ENCODE data around the gene MVB12B.

Gene MVB12B

GRCh38 chr9:126395439-126396212 is 69.0 kb downstream of the MVB12B start:
- Histone ChIP-seq H3K9me3 (no peaks in the 10 kb centered on the region), H3K27me3 (ENCODE audit: low read depth) (no peaks in the 10 kb centered on the region), H3K4me1 (no peaks in the 10 kb centered on the region), H3K36me3 (replicated peaks) (peaks cover 9% of the 10 kb centered on the region), H3K4me3 (no peak overlapping the region)
- in situ Hi-C loops (cut with MboI; ENCODE audit: low sequenced_read_pairs), result loop anchor here (5.0 kb wide), 2 partner anchors 93 to 988 kb away; no protein-coding TSS in a partner anchor
- no peak for DNase-seq (ENCODE audit: low spot score in 2 of 2)

GRCh38 chr9:126397056-126397455 is 70.4 kb downstream of the MVB12B start:
- Histone ChIP-seq H3K27me3 (ENCODE audit: low read depth) (no peaks in the 10 kb centered on the region), H3K4me1 (no peaks in the 10 kb centered on the region), H3K9me3 (no peaks in the 10 kb centered on the region), H3K36me3 (replicated peaks) (peaks cover 9% of the 10 kb centered on the region), H3K4me3 (no peak overlapping the region)
- in situ Hi-C loops (cut with MboI; ENCODE audit: low sequenced_read_pairs), result loop anchor here (5.0 kb wide), 2 partner anchors 95 to 990 kb away; no protein-coding TSS in a partner anchor
- no peak for DNase-seq (ENCODE audit: low spot score in 2 of 2)

- no peak overlapping the region for H3K4me3 ChIP-seq
- H3K4me1 ChIP-seq, result no peaks in the 10 kb centered on the region
- H3K9me3 ChIP-seq, result no peaks in the 10 kb centered on the region
- H3K36me3 ChIP-seq (replicated peaks), result peaks cover 5% of the 10 kb centered on the region
- DNase-seq (ENCODE audit: low spot score in 2 of 2), result peak; percentile 49 to 86
- H3K27me3 ChIP-seq (ENCODE audit: low read depth), result no peaks in the 10 kb centered on the region
- in situ Hi-C loops (cut with MboI; ENCODE audit: low sequenced_read_pairs), result loop anchor here (5.0 kb wide), 2 partner anchors 96 to 991 kb away; no protein-coding TSS in a partner anchor
These were observed 71.9 kb downstream of the MVB12B start for GRCh38 chr9:126398403-126399058.

GRCh38 chr9:126399251-126399650 is 72.6 kb downstream of the MVB12B start:
- H3K36me3 ChIP-seq (replicated peaks), result peaks cover 2% of the 10 kb centered on the region
- H3K4me1 ChIP-seq, result no peaks in the 10 kb centered on the region
- H3K9me3 ChIP-seq, result no peaks in the 10 kb centered on the region
- in situ Hi-C loops (cut with MboI; ENCODE audit: low sequenced_read_pairs), result loop anchor here (5.0 kb wide), 2 partner anchors 97 to 992 kb away; no protein-coding TSS in a partner anchor
- no peak for DNase-seq (ENCODE audit: low spot score in 2 of 2)
- no peak overlapping the region for H3K4me3 ChIP-seq
- H3K27me3 ChIP-seq (ENCODE audit: low read depth), result no peaks in the 10 kb centered on the region

- in situ Hi-C loops (cut with MboI; ENCODE audit: low sequenced_read_pairs), result loop anchor here (5.0 kb wide), 2 partner anchors 97 to 992 kb away; no protein-coding TSS in a partner anchor
- H3K9me3 ChIP-seq, result no peaks in the 10 kb centered on the region
- H3K4me1 ChIP-seq, result no peaks in the 10 kb centered on the region
- no peaks in the 10 kb centered on the region for H3K27me3 ChIP-seq (ENCODE audit: low read depth)
- H3K36me3 ChIP-seq (replicated peaks), result no peaks in the 10 kb centered on the region; the same call in 1 of the 2 replicates
- H3K4me3 ChIP-seq, result no peak overlapping the region
- DNase-seq (ENCODE audit: low spot score in 2 of 2), result no peak
These were observed 73.2 kb downstream of the MVB12B start for GRCh38 chr9:126399789-126400188.

DNA sequence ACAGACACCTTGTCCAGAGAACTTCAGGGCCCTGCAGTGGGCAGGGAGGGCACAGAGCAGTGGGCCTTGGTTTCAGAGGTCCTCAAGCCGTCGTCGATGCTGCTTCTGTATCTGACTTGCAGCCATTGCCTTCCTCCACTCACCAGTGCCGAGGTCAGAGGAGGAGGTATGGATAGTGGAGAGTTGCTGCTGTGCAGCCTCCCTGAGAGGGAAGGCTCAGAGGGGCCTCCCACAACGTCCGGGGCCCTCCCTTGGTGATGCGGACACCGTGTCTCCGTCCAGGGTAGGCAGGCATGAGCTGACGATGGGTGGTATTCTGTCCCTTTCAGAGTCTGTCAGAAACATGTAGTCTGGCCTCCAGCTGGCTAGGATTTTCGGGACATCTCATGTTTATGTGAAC is 73.9 kb downstream of the MVB12B start:
- Histone ChIP-seq H3K4me1 (no peaks in the 10 kb centered on the region), H3K27me3 (ENCODE audit: low read depth) (no peaks in the 10 kb centered on the region), H3K4me3 (no peak overlapping the region), H3K9me3 (no peaks in the 10 kb centered on the region), H3K36me3 (replicated peaks) (no peaks in the 10 kb centered on the region; the same call in 1 of the 2 replicates)
- DNase-seq (ENCODE audit: low spot score in 2 of 2), result no peak
- in situ Hi-C loops (cut with MboI; ENCODE audit: low sequenced_read_pairs), result no loop called here

GRCh38 chr9:126401107-126401506 is 74.5 kb downstream of the MVB12B start:
- Histone ChIP-seq H3K36me3 (replicated peaks) (no peaks in the 10 kb centered on the region; the same call in 1 of the 2 replicates), H3K9me3 (no peaks in the 10 kb centered on the region), H3K4me3 (no peak overlapping the region), H3K4me1 (no peaks in the 10 kb centered on the region), H3K27me3 (ENCODE audit: low read depth) (no peaks in the 10 kb centered on the region)
- no peak for DNase-seq (ENCODE audit: low spot score in 2 of 2)
- in situ Hi-C loops (cut with MboI; ENCODE audit: low sequenced_read_pairs), result no loop called here

GRCh38 chr9:126401581-126401980 is 75.0 kb downstream of the MVB12B start:
- no peaks in the 10 kb centered on the region for H3K27me3 ChIP-seq (ENCODE audit: low read depth)
- no peaks in the 10 kb centered on the region for H3K9me3 ChIP-seq
- no peaks in the 10 kb centered on the region for H3K4me1 ChIP-seq
- in situ Hi-C loops (cut with MboI; ENCODE audit: low sequenced_read_pairs), result no loop called here
- H3K4me3 ChIP-seq, result no peak overlapping the region
- H3K36me3 ChIP-seq (replicated peaks), result no peaks in the 10 kb centered on the region; the same call in 1 of the 2 replicates
- DNase-seq (ENCODE audit: low spot score in 2 of 2), result no peak

DNA sequence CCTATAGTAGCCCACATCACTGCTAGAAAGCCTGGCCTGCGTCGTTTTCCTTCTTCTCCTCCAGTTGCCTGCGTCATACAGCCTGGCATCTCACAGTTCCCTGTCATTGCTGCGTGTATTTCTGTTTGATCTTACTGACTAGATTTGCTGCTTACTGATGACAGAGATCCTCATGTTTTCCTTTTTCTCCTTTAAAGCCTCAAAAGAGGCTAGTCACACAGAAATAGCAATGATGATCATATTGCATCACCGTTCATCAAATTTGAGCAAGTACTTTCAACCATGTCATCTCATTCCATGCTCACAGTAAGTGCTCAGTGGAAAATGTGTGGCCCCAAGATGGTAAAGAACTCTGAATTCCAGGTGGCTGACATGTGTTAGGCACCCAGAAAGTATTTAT is 76.8 kb downstream of the MVB12B start:
- Histone ChIP-seq H3K4me3 (no peak overlapping the region), H3K36me3 (replicated peaks) (no peaks in the 10 kb centered on the region; the same call in 1 of the 2 replicates), H3K27me3 (ENCODE audit: low read depth) (no peaks in the 10 kb centered on the region), H3K4me1 (no peaks in the 10 kb centered on the region), H3K9me3 (no peaks in the 10 kb centered on the region)
- no peak for DNase-seq (ENCODE audit: low spot score in 2 of 2)
- in situ Hi-C loops (cut with MboI; ENCODE audit: low sequenced_read_pairs), result no loop called here

GRCh38 chr9:126404459-126404858 is 77.8 kb downstream of the MVB12B start:
- H3K36me3 ChIP-seq (replicated peaks), result no peaks in the 10 kb centered on the region
- no peaks in the 10 kb centered on the region for H3K27me3 ChIP-seq (ENCODE audit: low read depth)
- H3K9me3 ChIP-seq, result no peaks in the 10 kb centered on the region
- H3K4me3 ChIP-seq, result no peak overlapping the region
- H3K4me1 ChIP-seq, result no peaks in the 10 kb centered on the region
- in situ Hi-C loops (cut with MboI; ENCODE audit: low sequenced_read_pairs), result no loop called here
- no peak for DNase-seq (ENCODE audit: low spot score in 2 of 2)

- Histone ChIP-seq H3K4me1 (no peaks in the 10 kb centered on the region), H3K4me3 (no peak overlapping the region), H3K27me3 (ENCODE audit: low read depth) (no peaks in the 10 kb centered on the region), H3K36me3 (replicated peaks) (no peaks in the 10 kb centered on the region), H3K9me3 (no peaks in the 10 kb centered on the region)
- in situ Hi-C loops (cut with MboI; ENCODE audit: low sequenced_read_pairs), result no loop called here
- DNase-seq (ENCODE audit: low spot score in 2 of 2), result no peak
These were observed 79.5 kb downstream of the MVB12B start for GRCh38 chr9:126406075-126406667.

- Histone ChIP-seq H3K4me3 (no peak overlapping the region), H3K9me3 (no peaks in the 10 kb centered on the region), H3K27me3 (ENCODE audit: low read depth) (no peaks in the 10 kb centered on the region), H3K36me3 (replicated peaks) (no peaks in the 10 kb centered on the region), H3K4me1 (no peaks in the 10 kb centered on the region)
- DNase-seq (ENCODE audit: low spot score in 2 of 2), result no peak
- in situ Hi-C loops (cut with MboI; ENCODE audit: low sequenced_read_pairs), result no loop called here
These were observed 80.7 kb downstream of the MVB12B start for GRCh38 chr9:126407114-126407870.

GRCh38 chr9:126408004-126408403 is 81.4 kb downstream of the MVB12B start:
- no peak for DNase-seq (ENCODE audit: low spot score in 2 of 2)
- Histone ChIP-seq H3K36me3 (replicated peaks) (no peaks in the 10 kb centered on the region), H3K27me3 (ENCODE audit: low read depth) (no peaks in the 10 kb centered on the region), H3K4me1 (no peaks in the 10 kb centered on the region), H3K4me3 (no peak overlapping the region), H3K9me3 (no peaks in the 10 kb centered on the region)
- in situ Hi-C loops (cut with MboI; ENCODE audit: low sequenced_read_pairs), result no loop called here

Measured in HAP-1 (cell line).